ENCODE data around the gene KRT38.
"Not testable (repeated sequence)": the region's sequence is repeated elsewhere in the genome, so short reads cannot be mapped to it uniquely, and the experiment has no call there.

The KRT38 gene

DNA sequence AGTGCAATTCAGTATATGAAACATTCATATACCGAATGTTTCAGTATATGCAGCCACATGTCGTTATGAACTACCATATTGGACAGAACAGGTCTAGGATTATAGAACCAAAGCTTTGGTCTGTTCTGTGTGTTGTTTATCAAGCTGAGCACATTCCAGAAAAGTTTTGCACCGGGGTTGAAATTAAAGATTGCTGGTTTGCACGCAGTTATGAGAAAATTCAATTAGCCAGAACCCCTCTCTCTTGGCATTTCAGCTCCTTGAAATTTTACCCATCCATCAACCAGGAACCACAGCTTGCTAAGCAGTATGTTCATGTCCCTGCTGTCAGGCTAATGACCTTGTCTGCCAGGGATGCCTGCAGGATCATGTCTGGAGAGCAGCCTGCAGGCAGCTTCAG, 16.9 kb upstream of the KRT38 start:
- DNase-seq: no peak

DNA sequence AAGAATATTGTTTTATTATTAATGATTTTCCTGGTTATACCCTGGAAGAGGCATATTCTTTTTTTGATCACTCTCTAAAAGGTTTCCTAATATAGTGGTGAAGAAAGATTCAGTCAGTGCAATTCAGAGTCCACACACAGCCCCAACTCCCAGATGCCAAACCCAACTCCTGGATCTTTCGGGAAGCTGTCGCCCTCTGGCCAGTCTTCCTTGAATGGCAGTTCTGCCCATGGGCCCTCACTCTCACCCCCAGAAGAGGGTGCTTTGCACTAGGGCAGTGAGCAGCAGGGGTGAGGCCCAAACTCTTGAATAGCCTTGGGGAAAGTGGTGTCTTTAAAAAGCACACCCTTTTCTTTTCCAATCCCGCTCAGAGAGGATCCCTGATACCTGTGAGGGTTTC, 15.4 kb upstream of the KRT38 start:
- no peak for DNase-seq

DNA sequence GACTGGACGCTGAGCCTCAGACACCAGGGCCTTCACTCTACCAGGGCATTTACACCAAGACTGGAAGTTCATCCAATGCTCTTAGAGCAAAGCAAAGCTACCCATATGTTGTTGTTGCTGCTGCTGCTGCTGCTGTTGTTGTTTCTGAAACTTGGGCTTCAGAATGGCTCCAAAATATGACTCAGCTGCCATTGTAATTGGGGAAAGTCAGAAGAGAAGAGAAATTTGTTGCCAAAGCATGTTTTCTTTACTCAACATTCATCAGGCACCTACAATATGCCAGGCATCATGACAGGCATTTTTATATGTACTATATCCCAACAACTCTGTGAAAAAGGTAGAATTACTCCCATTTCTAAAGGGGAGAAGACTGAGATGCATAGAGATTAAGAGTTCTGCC, 14.5 kb upstream of the KRT38 start:
- DNase-seq: no peak

DNA sequence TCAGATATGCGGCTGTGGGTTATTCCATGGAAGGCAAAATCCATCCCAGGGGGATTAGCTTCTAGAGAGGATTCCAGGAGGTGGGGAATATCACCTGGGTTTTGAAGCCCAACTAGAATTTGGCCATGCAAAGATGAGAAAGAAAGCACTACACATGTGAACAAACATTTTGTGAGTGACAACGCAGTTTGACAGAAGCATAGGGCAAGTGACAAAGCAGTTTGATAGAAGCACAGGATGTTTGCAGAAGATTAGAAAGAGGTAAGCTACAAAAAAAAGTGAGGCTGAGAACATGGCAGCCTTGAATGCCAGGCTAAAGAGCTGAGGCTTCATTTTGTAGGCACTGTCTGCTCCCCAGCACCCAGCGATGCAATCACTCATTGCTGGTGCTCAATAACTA, 12.3 kb upstream of the KRT38 start:
- no peak for DNase-seq

GRCh38 chr17:41452281-41452680, 11.5 kb upstream of the KRT38 start:
- DNase-seq: no peak

GRCh38 chr17:41451154-41451728, 10.5 kb upstream of the KRT38 start:
- no peak for DNase-seq

- no peak for DNase-seq
Observed at GRCh38 chr17:41449008-41449407, 8.2 kb upstream of the KRT38 start.

DNA sequence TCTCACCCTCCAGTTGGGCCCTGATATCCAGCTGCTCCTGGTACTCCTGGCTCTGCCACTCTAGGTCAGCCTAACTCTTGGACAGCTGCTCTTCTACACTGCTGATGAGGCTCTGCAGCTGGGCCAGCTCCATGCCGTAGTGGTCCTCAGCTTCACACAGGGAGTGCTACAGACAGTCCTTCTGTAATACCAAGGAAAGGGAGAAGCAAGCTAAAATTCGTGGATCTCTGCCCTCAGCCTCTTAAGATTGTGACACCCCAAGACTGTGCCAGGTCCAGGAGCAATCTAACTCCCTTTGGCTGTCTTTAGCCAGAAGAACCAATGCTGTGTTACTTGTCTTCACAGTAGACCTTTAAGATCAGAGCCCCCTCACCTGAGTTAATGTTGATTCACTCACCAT, 7.7 kb upstream of the KRT38 start:
- DNase-seq: no peak

DNA sequence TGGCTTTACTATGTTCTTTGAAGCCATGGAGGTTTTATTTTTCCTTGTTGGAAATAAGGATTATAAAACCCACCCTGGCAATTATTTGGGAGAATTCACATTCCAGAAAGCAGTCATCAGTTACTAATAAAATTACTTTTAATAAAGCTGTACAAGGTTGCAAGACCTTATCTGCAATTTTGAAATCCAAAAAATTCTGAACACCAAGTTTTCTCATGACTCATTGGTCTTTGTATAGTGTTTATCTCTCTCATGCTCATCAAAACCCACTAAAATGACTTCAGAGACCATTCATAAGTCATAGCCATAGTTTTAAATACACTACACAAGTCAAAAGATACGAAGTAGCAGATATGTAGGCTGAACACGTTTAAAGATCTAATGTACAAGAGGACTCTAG, 6.0 kb upstream of the KRT38 start:
- DNase-seq: no peak

DNA sequence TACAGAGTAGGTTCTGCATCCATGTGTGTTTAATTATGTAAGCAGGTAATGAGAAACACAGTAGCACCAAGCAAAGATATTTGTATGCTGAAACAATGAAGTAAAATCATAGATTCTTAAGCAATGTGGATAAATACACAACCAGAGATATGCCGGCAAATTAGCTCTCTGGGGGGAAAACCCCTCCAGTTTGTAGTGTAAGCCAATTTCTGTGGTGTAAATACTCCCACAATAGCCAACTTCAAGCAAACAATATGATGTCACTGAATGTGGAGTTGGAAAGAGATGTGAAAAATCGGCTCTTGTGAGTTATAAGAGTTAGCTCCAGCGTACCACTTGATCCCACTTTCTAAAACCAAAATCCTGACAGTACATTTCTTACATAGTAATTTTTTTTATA, 3.9 kb upstream of the KRT38 start:
- DNase-seq: no peak

GRCh38 chr17:41444186-41444585, 3.4 kb upstream of the KRT38 start:
- DNase-seq: no peak

DNA sequence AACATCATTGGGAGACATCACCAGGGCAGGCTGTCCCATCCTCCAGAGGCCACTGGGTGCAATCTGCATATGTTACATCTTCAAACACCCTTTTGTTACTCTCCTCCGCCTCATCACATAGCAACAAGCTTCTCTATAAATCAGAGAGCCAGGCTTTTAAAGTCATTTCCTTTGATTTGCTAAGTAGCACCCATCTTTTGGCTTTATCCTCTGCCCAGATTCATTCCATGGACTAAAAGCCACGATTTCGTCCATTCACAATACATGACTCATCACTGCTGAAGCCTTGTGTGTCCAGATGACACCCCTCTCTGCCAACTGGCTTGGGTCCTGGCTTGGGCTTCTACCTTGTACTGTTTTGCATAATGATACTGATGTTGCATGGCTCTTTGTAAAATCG, 2.0 kb upstream of the KRT38 start:
- DNase-seq: no peak

- DNase-seq: peak; percentile 13 to 29
Observed at GRCh38 chr17:41439375-41439774, 1.4 kb downstream of the KRT38 start.

DNA sequence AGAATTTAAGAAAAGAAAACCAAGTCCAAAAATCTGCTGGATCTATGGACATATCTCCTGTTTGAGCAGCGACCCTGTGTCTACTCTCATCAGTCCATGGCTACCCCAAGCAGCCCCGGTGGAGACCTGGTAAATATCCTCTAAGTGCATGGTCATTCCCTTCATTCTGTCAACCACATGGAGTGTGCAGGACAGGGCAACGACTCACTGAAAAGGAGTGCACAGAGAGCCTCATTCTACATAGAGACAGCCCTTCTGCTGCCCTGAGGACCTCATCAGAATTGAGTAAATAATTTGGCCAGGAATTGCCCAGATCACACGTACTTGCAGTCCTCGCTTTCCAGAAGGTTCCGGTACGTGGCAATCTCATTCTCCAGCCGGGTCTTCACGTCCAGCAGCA, 3.0 kb downstream of the KRT38 start:
- no peak for DNase-seq

DNA sequence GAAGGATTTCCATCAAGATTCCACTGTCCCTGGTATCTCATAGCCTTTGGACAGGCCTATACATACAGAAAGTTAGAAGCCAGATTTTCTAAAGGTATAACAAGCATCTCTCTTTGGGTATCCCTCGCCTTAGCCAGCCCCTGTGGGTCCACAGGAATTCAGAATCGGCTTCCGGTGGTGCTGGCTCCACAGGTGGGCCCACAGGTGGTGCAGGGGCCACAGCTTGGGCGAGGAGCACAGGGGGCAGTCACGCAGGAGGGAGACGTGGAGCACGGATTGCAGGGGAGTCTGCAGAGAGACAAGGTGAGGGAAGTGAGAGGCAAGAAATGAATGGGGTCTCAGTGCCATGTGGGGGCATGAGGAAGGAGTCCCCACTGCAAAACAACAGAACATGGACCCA, 3.5 kb downstream of the KRT38 start:
- DNase-seq: no peak

DNA sequence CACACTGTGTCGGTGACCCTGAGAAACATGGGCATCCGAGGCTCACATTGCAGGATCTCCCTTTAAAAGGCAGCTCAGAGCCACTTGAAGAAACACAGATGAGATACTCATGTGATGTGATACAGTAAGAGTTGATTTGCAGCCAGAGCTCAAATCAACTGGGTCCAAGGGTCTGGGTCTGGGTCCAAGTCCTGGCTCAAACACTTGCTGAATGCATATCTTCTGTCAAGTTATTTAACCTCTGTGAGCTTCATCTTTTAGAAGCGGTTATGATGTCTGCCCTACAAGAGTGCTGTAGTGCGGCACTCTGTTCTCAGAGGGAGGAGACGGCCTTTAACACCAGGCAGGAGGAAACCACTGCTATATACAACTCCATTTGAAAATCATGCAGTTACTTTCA, 6.4 kb downstream of the KRT38 start:
- DNase-seq: no peak

GRCh38 chr17:41434005-41434404, 6.8 kb downstream of the KRT38 start:
- DNase-seq: no peak

DNA sequence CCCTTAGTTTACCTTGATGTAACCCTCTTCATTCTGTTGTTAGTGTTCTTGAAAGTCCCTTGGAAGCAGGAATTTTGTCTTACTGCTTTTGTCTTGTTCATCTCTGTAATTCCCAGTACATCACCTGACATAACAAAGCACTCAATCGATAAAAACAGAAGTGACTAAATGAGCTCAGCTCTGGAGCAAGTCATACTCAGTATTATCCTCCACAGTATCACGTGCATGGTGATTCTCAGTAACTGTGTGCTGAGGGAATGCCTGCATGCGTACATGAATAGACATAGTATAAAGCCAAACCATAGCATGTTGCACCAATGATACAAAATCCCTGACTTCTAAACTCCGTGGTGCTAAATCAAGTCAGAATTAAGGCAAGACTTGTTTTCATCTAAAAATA, 7.2 kb downstream of the KRT38 start:
- no peak for DNase-seq

- DNase-seq: not testable (repeated sequence)
Observed at GRCh38 chr17:41430376-41430775, 10.4 kb downstream of the KRT38 start.

- DNase-seq: no peak
Observed at GRCh38 chr17:41429667-41430066, 11.1 kb downstream of the KRT38 start.

GRCh38 chr17:41428591-41429291, 12.0 kb downstream of the KRT38 start:
- DNase-seq: no peak

GRCh38 chr17:41424111-41424635, 16.6 kb downstream of the KRT38 start, which contains the start of gene KRT37:
Gene KRT37 (minus strand): TSS chr17:41424585. CDS start chr17:41424523, 62 bp downstream.
- DNase-seq: no peak

DNA sequence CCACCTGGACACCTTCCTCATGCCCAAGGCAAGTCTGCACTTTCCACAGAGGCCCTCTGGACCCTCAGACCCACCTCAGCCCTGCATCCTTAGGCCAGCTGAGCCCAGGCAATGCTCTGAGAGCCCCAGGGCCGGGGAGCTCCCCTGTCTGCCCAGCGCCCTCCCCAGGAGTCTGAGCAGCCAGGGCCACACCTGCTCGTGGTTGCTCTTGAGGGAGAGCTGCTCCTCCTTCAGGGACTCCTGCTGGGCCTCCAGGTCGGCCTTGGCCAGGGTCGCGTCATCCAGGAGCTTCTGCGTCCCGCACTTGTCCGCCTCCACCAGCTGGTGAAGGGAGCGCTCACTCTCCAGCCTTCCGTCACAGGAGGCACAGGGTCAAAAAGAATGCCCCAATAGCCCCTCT, 18.2 kb downstream of the KRT38 start:
- not testable (repeated sequence) for DNase-seq

GRCh38 chr17:41421617-41422016, 19.2 kb downstream of the KRT38 start:
- DNase-seq: no peak

DNA sequence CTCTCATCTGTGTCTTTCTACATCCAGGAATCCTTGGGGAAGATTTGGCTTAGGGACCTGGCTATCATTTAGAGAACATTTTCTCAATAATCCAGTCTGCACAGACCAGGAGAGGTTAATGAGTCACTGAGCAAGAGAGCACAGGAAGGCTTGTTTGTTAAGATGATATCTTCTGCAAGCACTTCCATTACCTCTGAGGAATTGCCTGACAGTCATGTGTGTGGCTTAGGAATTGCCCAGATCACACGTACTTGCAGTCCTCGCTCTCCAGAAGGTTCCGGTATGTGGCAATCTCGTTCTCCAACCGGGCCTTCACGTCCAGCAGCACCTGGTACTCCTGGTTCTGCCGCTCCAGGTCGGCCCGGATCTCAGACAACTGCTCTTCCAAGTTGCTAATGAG, 19.7 kb downstream of the KRT38 start:
- no peak for DNase-seq
